ENCODE data around the gene LSAMP. TPM values are rescaled to one million over a fixed set of nuclear protein-coding genes. Genes with fewer than 3 reads are reported as not detected.

The LSAMP gene
- total and polyA plus RNA-seq, 2 of the 4 experiments (the other 2 are of a cell fraction), result 7.9 to 8.0 TPM

DNA sequence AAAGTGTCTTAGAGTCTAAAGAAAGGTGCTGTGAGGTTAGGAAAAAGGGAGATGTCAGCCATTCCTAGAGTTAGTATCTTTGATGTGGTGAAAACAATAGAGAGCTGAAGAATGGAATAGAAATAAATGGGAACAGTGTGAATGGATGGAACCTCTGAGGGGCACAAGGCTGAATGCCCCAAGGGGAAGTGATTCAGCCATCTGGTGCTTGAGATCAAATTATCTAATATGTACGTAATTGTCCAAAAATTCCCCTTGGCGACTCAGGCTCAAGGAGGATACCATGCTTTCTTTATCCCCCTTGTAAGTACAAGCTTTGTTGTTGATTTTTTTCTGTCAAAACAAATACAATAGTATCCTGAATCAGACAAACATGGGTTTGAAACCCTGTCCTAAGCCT is 361.6 kb downstream of the LSAMP start:
- ChIA-PET POLR2A (ENCODE audit: unreplicated experiment) (no interaction called here), CTCF (interaction anchor here (0.5 kb wide), 1 partner anchor 1564 kb away, joined by 5 read pairs; no protein-coding TSS in a partner anchor)
- H4K5ac ChIP-seq (ENCODE audit: low read depth, low read length), result no peak overlapping the region
- H2AK5ac ChIP-seq (ENCODE audit: low read depth, low read length), result no peak overlapping the region
- peak; percentile 3 for DNase-seq
- no peaks in the 10 kb centered on the region for H3K4me1 ChIP-seq (ENCODE audit: control insufficient read depth, insufficient read depth, low read length)
- no peaks in the 10 kb centered on the region for H4K20me1 ChIP-seq (ENCODE audit: insufficient read depth, low read length)
- TF ChIP-seq MXI1 (IDR thresholded peaks at IDR 0.05; ENCODE audit: borderline replicate concordance, low read depth, low read length) (no peak), SMC3 (IDR thresholded peaks at IDR 0.05; ENCODE audit: low read depth, low read length) (no peak), BHLHE40 (IDR thresholded peaks at IDR 0.05; ENCODE audit: low read depth, low read length) (no peak), RFX5 (IDR thresholded peaks at IDR 0.05; ENCODE audit: low read depth, low read length) (no peak), MAFK (IDR thresholded peaks at IDR 0.05; ENCODE audit: low read depth, low read length) (no peak), POLR2A (IDR thresholded peaks at IDR 0.05; ENCODE audit: low read depth, low read length) (no peak)
- TF ChIP-seq, protein P1, sequence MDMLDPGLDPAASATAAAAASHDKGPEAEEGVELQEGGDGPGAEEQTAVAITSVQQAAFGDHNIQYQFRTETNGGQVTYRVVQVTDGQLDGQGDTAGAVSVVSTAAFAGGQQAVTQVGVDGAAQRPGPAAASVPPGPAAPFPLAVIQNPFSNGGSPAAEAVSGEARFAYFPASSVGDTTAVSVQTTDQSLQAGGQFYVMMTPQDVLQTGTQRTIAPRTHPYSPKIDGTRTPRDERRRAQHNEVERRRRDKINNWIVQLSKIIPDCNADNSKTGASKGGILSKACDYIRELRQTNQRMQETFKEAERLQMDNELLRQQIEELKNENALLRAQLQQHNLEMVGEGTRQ (IDR thresholded peaks at IDR 0.05; ENCODE audit: low read depth, low read length), result no peak
- H3K14ac ChIP-seq (replicated peaks; ENCODE audit: low read depth, low read length), result no peak overlapping the region
- H4K91ac ChIP-seq (ENCODE audit: insufficient read depth, low read depth, low read length), result no peak overlapping the region
- H2AFZ ChIP-seq (replicated peaks; ENCODE audit: low read length, poor library complexity), result no peak overlapping the region
- H3K18ac ChIP-seq (ENCODE audit: low read depth, low read length), result no peak overlapping the region
- no CpG with 5 or more reads among the region's 2 CpGs for WGBS, 2 experiments (ENCODE audit: extremely low coverage in 2 of 2, insufficient read length in 1 of 2)
- H3K4ac ChIP-seq (ENCODE audit: low read depth, low read length), result no peak overlapping the region
- H3K27me3 ChIP-seq (ENCODE audit: control insufficient read depth, insufficient read depth, low read length), result no peaks in the 10 kb centered on the region
- no peak overlapping the region for H3K56ac ChIP-seq (ENCODE audit: extremely low read depth, insufficient read depth, low read length)
- no peak overlapping the region for H2BK20ac ChIP-seq (ENCODE audit: low read depth, low read length)
- no peaks in the 10 kb centered on the region for H3K36me3 ChIP-seq (ENCODE audit: control insufficient read depth, insufficient read depth, low read length)
- H2BK15ac ChIP-seq (ENCODE audit: low read depth, low read length), result no peak overlapping the region
- H2AK9ac ChIP-seq (replicated peaks; ENCODE audit: low read depth, low read length, poor library complexity), result no peak overlapping the region
- H3K23ac ChIP-seq (ENCODE audit: low read depth, low read length), result no peak overlapping the region
- intact Hi-C loops (cut with micrococcal nuclease) (no loop called here), dilution Hi-C loops (cut with HindIII; ENCODE audit: low sequenced_read_pairs, unreplicated experiment) (no loop called here), in situ Hi-C loops (cut with MboI; ENCODE audit: low sequenced_read_pairs) (no loop called here)
- no peaks in the 10 kb centered on the region for H3K9me3 ChIP-seq (ENCODE audit: control insufficient read depth, insufficient read depth, low read length)
- no peak overlapping the region for H3K9ac ChIP-seq (ENCODE audit: low read depth, low read length)
- no TSS peak for BruUV-seq (replicated peaks)
- no peak overlapping the region for H3K4me3 ChIP-seq (ENCODE audit: insufficient read depth, low read depth, low read length)
- no peaks in the 10 kb centered on the region for H3K9me1 ChIP-seq (ENCODE audit: insufficient read depth, low read length)
- no peaks in the 10 kb centered on the region for H3K79me1 ChIP-seq (ENCODE audit: low read depth in 1 of 2, low read length in 2 of 2)
- H2BK120ac ChIP-seq (ENCODE audit: low read depth, low read length), result no peak overlapping the region
- H3K4me2 ChIP-seq (ENCODE audit: low read depth, low read length), result no peak overlapping the region
- ATAC-seq (ENCODE audit: low read depth), result no peak
- H2BK5ac ChIP-seq (ENCODE audit: low read depth, low read length, poor library complexity, severe bottlenecking), result no peak overlapping the region
- no peak overlapping the region for H4K8ac ChIP-seq (ENCODE audit: low read depth in 2 of 2, low read length in 2 of 2)
- H3K27ac ChIP-seq (ENCODE audit: insufficient read depth, low read length), result no peak overlapping the region
